A204.1 (cell line): Measurements from ENCODE around the gene KRT78.
"Not testable (repeated sequence)": the region's sequence is repeated elsewhere in the genome, so short reads cannot be mapped to it uniquely, and the experiment has no call there.

Experiments
- FAIRE-seq: peaks from 2 replicates; lab custom pipeline; 2012; peaks lifted over from hg19 to GRCh38; lab: Jason Lieb, UNC

Gene KRT78, protein sequence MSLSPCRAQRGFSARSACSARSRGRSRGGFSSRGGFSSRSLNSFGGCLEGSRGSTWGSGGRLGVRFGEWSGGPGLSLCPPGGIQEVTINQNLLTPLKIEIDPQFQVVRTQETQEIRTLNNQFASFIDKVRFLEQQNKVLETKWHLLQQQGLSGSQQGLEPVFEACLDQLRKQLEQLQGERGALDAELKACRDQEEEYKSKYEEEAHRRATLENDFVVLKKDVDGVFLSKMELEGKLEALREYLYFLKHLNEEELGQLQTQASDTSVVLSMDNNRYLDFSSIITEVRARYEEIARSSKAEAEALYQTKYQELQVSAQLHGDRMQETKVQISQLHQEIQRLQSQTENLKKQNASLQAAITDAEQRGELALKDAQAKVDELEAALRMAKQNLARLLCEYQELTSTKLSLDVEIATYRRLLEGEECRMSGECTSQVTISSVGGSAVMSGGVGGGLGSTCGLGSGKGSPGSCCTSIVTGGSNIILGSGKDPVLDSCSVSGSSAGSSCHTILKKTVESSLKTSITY

DNA sequence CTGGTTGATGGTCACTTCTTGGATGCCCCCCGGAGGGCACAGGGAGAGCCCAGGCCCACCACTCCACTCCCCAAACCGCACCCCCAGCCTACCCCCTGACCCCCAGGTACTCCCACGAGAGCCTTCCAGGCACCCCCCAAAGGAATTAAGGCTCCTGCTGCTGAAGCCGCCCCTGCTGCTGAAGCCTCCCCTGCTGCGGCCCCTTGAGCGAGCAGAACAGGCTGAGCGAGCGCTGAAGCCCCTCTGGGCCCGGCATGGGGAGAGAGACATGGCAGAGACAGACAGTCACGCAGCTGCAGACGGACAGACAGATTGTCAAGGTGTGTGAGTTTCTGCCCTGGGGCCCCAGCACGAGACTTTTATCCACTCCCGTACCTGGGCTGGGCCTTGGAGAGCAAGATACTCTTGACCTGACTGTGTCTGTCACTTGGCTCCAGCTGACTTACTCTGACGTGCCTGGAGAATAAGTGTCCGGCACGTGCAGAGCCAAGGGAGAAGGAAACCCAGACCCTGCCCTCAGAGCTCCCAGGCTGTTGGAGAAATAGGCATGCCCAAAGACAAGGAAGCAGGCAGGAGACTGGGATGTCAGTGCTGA is at the start of gene KRT78:
Gene KRT78 (minus strand): TSS at position 334 of the 595 bp plus-strand sequence. CDS start 64 bp downstream, at position 270.
- FAIRE-seq: no peak

GRCh38 chr12:52896190-52897100 is 47.7 kb upstream of the KRT78 start:
- FAIRE-seq: no peak

DNA sequence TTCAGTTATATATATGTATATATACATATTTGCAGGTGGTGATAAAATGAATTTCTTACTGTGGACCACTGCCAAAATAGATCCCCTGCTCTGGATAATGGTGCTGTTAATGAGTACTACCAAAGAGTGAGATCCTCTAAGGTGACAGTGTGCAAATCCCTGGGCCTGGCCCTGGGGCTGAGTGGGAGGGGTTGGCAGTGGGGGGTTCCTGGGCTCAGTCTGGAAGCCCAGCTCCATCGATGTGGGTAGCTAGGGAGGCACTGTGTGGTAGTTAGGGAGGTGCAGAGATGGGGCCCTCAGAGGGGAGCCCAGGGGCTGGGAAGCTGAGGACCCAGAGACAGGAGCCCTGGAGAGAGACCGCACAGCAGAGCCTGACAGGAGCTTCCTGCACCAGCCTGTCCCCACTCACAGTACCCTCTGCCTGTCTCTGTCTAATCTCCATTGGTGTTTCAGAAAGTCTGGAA is 47.0 kb upstream of the KRT78 start:
- FAIRE-seq: no peak

- no peak for FAIRE-seq
These were observed 44.2 kb upstream of the KRT78 start for GRCh38 chr12:52892974-52893373.

- no peak for FAIRE-seq
These were observed 43.5 kb upstream of the KRT78 start for GRCh38 chr12:52892207-52892852.

DNA sequence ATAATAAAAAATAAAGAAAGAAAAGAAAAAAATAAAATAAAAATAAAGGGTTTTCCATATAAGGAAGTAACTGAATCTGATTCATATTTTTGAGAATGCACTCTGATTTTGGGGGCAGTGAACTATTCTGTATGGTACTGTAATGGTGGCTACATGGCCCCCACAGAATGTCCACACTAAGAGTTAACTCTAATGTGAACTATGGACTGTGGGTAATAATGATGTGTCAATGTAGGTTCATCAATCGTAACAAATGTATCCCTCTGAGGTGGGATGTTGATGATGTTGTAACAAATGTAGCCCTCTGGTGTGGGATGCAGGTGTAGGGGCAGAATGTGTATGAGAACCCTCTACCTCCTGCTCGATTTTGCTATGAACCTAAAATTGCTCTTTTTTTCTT is 42.2 kb upstream of the KRT78 start:
- FAIRE-seq: no peak

GRCh38 chr12:52890417-52890816 is 41.6 kb upstream of the KRT78 start:
- FAIRE-seq: no peak

- no peak for FAIRE-seq
These were observed 35.9 kb upstream of the KRT78 start for GRCh38 chr12:52884526-52885293.

GRCh38 chr12:52880499-52880898 is 31.7 kb upstream of the KRT78 start:
- FAIRE-seq: not testable (repeated sequence)

DNA sequence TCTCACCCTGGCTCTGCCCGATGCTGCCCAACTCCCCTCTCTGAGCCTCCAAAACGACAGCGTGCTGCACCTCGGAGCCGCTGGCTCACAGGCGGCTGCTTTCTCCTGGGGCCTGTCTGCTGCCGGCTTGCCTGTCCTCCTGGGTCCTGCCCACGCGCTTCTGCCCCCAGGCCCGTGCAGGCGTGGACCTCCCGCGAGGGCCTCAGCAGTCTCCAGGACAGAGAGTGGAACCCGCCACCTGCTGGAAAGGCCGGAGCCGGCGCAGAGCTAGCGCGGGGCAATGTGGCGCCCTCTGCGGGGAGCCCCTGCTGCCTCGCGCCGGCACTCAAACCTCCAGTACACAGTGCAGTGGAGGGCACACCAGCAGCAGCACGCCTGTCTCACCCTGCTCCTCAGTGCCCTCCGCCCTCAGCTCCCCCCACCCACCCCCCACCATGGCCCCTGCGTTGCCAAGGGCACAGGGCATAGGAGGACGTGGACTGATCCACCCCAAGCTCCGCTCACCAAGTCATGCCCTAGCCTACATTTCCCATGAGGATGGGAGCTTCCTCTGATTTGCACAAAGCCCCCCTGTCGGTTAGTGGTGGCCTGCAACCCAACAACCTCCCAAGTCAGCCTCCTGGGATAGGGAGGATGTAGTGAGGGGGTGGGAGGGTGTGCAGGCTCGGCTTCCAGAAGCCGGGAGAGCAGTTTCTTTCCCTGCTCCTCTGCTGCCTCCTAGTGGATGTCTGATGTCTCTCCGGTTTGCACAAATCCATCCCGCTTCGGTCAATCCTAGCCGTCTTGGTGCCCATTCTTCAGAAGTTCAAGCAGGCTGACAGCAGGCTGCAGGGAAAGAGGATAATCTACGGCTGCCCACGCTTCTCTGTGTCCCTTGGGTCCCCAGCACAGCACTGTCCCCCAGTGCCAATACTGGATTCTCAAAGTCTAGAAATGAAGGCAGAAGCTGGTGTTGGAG is 30.9 kb upstream of the KRT78 start:
- no peak for FAIRE-seq

DNA sequence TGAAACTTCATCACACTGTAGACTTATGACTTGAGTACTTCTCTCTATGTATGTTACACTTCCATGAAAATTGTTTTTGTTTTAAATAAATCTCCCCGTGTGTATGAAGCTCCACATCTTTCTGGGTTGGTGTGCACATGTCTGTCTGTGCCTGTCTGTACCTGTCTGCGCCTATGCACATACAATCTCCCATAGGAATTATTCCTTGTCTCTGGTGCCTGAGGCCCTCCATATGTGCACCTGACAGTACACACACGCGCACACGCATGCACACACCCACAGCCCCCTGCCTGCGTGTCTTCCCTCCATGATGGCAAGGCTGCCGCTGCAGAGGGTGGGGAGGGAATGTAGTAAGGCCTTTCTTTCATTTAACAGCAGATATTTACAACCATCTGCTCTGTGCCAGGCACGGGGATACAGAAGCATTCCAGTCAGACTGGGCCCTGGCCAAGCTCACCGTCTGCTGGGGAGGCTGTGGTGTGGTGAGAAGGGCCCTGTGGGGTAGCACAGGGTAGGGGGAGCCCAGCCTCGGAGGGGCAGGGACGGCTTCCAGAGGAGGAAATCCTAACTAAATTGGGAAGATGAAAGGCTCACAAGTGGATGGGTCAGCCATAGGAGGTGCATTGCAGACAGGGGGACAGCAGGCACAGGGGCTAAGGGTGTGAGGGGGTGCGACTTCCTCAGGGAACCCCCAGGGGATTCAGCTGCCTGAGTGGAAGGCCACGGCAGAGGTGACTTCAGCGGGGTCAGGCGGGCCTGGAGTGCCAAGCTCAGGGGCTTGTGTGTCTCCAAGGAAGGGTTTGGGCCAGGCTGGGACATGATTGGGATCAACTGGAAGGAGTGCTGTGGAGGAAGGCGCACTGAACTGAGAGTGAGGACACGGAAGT is 30.0 kb upstream of the KRT78 start:
- no peak for FAIRE-seq

DNA sequence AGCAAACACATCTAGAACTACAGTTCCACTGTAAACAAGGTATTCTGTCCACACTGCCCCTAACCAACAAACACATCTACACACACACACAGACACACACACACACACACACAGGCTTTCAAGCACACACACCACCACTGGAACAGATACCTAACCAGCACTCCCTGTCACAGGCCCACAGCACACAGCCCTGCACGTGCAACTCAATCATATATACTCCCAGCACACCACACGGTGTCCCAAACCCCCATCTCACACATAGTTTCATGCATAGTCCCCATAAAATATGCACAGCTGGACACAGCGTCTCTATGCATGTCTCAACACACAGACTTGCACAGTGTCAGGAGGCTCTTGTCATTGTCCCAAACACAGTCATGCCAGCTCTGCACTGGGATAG is 28.4 kb upstream of the KRT78 start:
- no peak for FAIRE-seq

- no peak for FAIRE-seq
These were observed 27.6 kb upstream of the KRT78 start for GRCh38 chr12:52876372-52876771.

DNA sequence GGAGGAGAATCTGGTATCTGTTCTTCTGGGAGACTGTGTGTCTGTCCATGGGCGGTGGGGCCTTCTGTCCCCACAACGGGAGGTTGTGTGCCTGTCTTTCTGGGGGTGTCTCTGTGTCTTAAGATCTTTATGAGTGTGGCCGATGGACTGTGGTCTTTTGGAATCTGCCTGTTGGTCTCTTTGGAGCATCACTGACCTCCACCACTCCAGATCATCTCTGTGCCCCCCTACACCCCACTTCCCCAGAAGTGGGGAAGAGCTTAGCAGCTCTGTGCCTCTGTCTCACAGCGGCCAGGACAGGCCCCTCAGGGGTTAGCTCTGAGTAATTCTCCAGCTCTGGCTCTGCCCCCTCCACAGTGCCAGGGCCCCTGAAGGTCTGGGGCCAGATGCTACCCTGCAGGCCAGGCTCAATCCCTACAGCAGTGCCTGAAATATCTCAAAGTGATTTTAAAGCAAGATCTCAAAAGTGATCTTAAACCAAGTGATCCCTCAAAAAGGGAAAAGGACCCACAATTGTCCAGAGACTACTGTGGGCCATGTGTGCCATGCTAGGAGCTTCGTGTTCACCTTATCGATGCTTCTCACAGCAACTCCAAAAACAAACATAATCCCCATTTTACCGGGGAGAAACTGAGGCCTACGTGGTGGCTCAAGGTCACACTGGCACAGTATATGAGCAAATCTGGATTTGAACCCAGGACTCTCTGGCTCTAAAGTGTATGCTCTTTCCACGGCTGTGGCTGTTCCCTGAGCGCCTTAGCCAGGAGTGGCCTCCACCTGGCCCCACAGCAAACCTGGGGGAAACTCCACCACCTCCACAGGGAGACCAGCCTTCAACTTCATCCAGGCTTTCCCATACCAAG is 26.0 kb upstream of the KRT78 start:
- no peak for FAIRE-seq

DNA sequence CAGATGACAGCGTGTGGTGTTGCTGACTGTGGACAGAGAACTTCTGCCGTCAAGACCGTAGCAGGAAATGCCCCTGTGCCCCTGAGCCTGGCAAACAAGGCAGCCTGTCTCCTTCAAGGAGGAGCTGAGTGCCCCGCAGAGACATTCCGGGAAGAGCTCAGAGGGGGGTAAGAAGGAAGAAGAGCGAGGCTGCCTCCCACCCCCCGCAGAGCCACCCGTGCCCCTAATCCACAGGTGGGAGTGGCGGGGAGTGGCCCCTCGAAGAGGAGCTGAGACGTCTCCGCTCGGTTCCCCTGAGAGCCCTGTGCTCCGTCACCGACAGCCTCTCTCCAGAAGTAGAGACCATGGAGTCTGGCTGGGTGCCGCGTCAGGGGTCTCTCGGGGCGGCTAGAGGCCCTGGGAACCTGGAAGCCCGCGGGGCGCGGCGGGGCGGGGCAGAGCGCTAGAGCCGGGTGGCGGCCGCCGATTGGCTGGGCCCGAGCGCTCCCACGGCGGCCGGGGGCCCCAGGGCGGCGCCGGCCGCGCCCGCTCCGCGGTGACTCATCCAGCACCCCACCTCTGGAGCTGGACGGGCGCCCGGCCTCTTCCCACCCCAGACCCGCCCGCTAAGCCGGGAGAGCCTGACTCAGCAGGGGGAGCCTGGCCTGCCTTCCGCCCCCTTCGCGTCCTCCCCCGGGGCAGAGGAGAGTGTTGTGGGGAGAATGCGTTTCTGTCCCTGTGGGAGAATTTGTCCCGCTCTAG is 25.2 kb upstream of the KRT78 start:
- FAIRE-seq: no peak

- FAIRE-seq: no peak
These were observed 24.7 kb upstream of the KRT78 start for GRCh38 chr12:52873513-52873831.

DNA sequence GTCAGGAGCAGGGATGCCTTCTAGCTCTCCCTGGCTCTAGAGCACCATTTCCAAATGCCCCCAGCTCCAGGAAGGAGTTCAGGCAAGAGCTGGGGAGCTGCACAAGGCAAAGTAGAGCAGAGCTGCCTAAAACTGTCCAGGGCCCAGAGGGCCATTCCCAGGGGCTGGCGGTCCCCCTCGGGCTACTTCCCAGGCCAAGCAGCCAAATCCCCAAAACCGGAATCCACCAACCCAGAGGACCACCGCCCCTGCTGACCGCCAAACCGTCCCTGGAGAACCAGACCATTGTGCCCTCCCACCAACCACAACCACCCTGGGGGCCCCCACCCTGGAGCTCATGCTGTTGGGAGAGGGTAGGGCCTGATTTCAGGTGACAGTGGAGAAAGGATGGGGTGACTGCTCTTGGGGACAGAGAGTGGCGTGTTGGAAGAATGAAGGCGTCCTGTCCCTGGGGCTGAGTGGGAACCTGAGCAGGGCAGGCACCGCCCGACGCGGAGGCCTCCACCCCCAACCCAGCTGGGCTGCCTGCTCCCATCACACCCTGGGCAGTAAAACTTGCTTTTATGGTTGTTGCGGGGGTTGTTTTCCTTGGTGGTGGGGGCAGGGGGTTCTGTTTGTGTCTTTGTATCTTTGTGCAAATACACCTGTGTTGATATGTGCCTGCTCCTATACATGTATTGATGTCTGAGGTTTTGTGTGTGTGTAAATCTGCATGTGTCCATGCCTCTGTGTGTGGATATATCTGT is 24.0 kb upstream of the KRT78 start:
- FAIRE-seq: no peak
